AG09309 (cell line): ENCODE measurements around the gene WFDC2.

Experiments used
- DNase-seq: peaks from one replicate; pipeline ENCODE4 v3.0.0-alpha.2; 2010; ENCODE audit warnings: low read depth
- H3K4me3 ChIP-seq: 2 replicates; pipeline ENCODE4 v1.5.1; 2011; ENCODE audit warnings: mild to moderate bottlenecking, low read depth, low read length, moderate library complexity; ENCODE audit not compliant: control insufficient read depth
- TF ChIP-seq, protein P1 (sequence below): IDR thresholded peaks from 2 replicates; pipeline ENCODE4 v1.5.1; 2011; ENCODE audit warnings: mild to moderate bottlenecking, low read depth, low read length, inconsistent platforms; ENCODE audit not compliant: insufficient read depth, control insufficient read depth; ENCODE audit errors: missing control alignments

WFDC2 gene

DNA sequence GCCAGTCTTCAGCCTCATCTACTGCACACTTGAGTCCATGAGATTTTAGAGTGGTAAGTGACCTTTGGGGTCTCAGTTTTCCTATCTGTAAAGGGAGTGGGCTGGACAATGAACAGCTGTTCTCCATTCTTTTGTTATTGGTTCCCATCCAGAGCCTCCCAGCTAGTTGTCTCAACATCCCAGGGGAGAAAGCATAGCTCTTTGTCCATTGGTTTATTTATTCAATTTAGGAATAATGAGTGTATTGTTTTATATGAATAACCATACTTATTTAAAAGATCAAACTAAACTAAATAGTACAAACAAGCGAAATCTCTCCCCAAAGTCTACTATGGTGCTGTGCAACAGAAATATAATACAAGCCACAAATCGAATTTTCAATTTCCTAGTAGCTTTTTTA is 39.9 kb upstream of the WFDC2 start:
- no peak overlapping the region for H3K4me3 ChIP-seq
- no peak for DNase-seq
- TF ChIP-seq, protein P1, sequence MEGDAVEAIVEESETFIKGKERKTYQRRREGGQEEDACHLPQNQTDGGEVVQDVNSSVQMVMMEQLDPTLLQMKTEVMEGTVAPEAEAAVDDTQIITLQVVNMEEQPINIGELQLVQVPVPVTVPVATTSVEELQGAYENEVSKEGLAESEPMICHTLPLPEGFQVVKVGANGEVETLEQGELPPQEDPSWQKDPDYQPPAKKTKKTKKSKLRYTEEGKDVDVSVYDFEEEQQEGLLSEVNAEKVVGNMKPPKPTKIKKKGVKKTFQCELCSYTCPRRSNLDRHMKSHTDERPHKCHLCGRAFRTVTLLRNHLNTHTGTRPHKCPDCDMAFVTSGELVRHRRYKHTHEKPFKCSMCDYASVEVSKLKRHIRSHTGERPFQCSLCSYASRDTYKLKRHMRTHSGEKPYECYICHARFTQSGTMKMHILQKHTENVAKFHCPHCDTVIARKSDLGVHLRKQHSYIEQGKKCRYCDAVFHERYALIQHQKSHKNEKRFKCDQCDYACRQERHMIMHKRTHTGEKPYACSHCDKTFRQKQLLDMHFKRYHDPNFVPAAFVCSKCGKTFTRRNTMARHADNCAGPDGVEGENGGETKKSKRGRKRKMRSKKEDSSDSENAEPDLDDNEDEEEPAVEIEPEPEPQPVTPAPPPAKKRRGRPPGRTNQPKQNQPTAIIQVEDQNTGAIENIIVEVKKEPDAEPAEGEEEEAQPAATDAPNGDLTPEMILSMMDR, result no peak

DNA sequence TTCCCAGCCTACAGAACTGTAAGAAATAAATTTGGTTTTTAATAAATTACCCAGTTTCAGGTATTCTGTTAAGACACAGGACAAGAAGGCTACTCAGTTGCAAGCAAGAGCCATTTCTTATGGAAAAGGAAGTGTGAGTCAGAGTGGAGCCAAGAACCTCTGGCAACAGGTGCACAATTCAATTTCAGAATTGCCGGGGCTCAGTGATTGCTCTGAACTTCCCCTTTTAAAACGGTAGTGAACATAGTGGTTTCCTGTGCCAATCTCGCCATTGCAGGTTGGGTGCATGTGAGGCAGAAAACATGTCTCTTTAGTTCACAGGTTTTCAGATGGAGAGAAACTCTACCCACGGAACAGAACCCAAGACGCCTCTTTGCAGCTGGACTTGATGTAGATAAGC is 37.3 kb upstream of the WFDC2 start:
- DNase-seq, result no peak
- TF ChIP-seq, protein P1, result no peak
- H3K4me3 ChIP-seq, result no peak overlapping the region

DNA sequence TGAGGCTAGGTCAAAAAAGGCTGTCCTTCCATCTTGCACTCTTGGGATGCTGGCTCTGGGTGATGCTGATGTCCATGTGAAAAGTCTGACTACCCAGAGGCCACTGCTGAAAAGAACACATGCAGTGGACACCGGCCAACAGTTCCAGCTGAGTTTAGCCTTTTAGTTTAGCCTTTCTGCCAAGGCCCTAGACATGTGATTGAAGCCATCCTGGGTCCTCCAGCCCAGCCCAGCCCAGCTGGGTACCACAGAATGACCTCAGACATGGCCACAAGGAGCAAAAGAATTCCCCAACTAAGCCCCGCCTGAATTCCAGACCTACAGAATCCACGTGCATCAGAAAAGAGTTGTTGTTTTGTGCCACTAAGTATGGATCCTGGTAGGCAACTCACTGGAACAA is 36.2 kb upstream of the WFDC2 start:
- no peak overlapping the region for H3K4me3 ChIP-seq
- peak; percentile 20 for DNase-seq
- TF ChIP-seq, protein P1, result no peak

DNA sequence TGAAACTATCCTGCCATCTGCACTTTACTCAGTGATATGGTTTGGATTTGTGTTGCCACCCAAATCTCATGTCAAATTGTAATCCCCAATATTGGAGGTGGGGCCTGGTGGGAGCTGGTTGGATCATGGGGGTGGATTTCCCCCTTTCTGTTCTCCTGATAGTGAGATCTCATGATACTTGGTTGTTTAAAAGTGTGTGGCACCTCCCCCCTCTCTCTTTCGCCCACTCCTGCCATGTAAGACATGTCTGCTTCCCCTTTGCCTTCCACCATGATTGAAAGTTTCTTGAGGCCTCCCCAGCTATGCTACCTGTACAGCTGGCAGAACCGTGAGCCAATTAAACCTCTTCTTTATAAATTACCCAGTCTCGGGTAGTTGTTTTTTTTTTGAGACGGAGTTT is 35.6 kb upstream of the WFDC2 start:
- DNase-seq, result no peak
- H3K4me3 ChIP-seq, result no peak overlapping the region
- TF ChIP-seq, protein P1, result no peak

DNA sequence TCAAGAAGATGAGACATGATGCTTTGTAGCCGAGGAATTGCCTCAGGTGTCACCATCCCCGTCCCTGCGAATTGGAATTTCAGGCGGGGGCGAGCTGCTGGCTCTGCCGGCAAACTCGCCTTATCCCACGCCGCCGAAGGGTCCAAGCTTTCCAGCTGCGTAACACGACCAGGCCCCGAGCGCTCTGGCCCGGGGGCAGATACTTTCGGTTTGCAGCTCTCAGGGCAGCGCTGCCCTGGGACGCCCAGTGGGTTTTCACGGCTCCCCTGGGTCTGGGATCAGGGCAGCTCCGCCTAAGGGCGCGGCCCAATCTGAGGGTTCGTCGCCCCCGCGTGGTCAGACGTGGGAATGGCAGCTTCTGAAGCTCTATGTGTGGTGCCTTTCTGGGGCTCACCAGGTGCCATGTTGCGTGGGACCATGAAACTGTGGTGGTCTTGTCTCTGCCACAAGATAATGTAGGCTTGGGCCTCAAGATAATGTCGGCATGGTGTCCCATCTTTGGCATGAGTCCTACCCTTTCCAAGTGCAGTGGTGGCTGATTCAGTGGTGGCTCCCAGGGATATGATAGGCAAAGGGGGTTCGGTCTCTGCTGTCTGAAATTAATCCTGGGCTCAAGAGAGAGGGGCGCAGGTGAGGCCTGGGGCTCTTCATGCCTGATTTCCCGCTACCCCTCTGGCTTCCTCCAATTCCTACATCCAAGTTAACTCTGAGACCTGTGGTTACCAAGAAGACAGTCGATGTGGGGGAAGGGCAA is 32.6 kb upstream of the WFDC2 start:
- peak; percentile 29 for DNase-seq
- TF ChIP-seq, protein P1, result peak; percentile 95
- H3K4me3 ChIP-seq, result peak overlapping the region; percentile 76

DNA sequence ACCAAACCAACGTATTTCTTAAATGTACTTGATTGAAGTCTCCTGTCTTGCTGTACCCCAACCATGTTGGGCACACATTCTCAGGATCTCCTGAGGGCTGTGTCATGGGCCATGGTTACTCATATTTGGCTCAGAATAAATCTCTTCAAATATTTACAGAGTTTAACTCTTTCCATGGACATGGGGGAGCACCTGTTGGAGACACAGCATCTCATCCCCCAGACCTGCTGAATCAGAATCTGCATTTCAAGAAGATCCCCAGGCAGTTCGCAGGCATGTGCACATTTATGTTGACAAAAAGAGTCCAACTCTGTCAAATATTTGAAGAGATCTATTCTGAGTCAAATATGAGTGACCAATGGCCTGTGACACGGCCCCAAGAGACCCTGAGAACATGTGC is 29.1 kb upstream of the WFDC2 start:
- TF ChIP-seq, protein P1, result no peak
- H3K4me3 ChIP-seq, result no peak overlapping the region
- no peak for DNase-seq
